GM20000 (cell line): Measurements from ENCODE around the gene TRAF3IP1.

Source experiments
- DNase-seq: peaks from one replicate; pipeline ENCODE4 v3.0.0; 2012; ENCODE audit warnings: low spot score
- TF ChIP-seq, protein P1 (sequence below): IDR thresholded peaks from 2 replicates; pipeline ENCODE4 v1.5.1; 2012; ENCODE audit warnings: mild to moderate bottlenecking, control low read depth; ENCODE audit errors: extremely low read depth, missing control alignments

The TRAF3IP1 gene

DNA sequence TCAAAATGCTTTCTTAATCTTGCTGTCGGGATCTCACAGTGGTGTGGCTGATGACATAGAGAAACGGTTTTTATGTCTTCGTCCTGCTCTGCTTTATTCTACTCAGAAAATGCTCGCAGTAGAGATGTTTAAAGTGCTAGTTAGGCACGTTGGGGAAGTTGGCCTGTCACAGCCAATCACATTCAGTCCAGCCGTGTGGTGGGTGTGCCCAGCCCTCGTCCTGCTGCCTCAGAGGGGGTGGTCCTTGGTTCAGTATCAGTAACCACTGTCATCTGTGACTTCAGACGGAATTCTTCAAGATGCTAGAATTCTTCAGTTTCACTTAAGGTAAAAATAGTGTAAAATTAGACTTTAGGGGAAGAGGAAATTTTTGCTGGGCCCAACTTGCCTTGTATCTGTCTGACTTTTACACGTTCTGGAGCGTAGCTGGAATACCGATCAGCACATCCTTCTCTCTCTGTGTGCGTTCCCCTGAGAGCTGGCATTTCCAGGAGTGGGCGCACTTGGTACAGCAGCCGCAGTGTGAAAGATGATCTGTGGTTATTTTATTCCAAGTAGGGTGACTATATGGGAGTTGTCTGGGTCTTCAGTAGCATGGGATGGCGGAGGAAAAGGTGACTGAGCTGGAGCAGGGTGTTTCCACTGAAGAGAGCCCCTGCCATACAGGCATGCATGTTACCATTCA, 18.5 kb downstream of the TRAF3IP1 start:
- DNase-seq, result no peak
- TF ChIP-seq, protein P1, sequence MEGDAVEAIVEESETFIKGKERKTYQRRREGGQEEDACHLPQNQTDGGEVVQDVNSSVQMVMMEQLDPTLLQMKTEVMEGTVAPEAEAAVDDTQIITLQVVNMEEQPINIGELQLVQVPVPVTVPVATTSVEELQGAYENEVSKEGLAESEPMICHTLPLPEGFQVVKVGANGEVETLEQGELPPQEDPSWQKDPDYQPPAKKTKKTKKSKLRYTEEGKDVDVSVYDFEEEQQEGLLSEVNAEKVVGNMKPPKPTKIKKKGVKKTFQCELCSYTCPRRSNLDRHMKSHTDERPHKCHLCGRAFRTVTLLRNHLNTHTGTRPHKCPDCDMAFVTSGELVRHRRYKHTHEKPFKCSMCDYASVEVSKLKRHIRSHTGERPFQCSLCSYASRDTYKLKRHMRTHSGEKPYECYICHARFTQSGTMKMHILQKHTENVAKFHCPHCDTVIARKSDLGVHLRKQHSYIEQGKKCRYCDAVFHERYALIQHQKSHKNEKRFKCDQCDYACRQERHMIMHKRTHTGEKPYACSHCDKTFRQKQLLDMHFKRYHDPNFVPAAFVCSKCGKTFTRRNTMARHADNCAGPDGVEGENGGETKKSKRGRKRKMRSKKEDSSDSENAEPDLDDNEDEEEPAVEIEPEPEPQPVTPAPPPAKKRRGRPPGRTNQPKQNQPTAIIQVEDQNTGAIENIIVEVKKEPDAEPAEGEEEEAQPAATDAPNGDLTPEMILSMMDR, result no peak

DNA sequence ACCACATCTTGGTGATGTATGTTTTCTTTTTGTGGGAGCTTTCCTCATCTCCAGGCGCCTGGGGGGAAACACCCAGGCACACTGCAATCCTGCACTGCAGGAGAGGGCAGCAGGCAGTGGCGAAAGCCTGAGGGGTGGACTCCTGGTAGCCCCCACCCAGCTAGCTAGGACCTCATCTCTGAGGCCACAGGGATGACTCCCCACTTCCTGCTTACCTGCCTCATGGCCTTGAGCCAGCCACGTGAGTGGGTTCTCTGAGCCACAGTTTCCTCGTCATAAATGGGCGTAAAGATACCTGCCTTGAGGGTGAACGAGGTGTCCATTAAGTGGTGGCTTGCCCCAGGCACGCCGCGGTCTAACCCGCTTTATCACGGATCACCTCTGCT, 19.1 kb downstream of the TRAF3IP1 start:
- TF ChIP-seq, protein P1, result no peak

DNA sequence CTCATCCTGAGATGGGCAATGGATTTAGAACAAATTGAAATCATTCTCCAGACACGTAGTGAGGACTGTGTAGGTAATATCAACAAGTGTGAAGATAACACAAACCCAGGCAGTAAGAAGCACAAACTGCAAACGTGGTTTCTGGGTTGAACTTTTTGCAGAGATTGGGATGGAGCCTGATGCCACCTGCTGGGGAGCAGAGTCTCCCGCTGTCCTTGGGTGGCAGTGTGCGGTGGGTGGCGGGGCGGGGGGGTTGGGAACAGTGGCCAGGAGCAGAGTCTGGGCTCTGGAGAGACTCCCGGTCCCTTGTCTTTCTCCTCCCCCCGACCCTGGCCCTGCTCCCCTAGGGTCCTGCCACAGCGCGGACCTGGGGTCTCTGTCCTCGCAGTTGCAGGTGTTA, 19.5 kb downstream of the TRAF3IP1 start:
- DNase-seq, result no peak
- TF ChIP-seq, protein P1, result no peak

More for the DNA sequence above, 19.1 kb downstream of the TRAF3IP1 start:
- no peak for DNase-seq

DNA sequence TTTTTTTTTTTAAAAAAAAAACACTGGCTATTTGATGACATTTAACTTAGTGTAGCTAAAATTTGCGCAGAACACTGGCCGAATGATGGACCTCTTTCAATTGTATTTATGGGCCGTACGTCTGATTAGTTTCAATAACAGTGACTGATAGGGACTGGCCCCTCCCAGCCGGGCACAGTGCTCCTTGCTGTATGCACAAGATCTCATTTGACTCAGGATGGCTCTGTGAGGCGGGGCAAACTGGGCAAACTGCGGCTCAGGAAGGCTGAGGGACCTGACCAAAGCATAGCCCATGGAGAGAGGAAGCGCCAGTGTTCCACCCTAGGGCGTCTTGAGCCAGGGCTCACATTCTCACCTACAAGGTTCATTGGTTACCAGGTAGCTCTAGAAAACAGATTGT, 21.2 kb downstream of the TRAF3IP1 start:
- no peak for DNase-seq
- TF ChIP-seq, protein P1, result no peak

DNA sequence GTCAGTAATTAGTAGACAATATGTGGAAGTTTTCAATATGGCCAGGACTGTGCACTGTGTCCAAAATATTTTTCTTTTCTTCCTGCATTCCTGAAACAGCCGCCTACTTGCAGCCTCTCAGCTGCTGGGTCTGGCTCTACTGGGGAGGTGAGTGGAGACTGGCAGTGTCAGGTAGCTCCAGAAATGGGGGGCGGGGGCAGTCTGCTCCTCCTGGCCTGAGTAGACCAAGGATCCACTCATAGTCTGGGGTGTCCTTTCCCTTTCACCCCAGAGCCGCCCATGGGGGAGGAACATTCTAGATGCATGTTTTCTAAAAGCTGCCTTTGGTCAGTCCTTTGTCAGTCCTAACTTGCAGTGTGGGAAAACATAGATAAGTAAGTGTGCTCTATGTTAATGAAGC, 23.7 kb downstream of the TRAF3IP1 start:
- TF ChIP-seq, protein P1, result no peak
- no peak for DNase-seq

DNA sequence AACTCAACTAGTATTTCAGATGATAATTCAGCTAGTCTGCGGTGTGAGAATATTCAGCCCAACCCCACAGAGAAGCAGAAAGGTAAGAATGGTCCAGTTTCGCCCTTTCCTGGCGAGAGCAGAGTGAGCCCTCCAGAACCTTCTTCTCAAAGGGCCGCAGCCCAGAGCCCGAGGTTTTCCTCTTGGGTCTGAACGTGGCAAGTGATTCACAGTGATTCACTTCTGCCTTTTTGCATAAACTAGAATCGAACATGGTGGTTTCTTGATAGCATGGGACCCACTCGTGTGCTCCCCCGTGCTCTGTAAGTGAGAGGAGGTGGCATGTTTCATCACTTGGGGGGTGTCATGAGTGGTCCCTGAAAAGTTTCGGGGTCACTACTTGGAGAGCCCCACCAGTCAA, 24.2 kb downstream of the TRAF3IP1 start:
- TF ChIP-seq, protein P1, result no peak
- DNase-seq, result no peak

DNA sequence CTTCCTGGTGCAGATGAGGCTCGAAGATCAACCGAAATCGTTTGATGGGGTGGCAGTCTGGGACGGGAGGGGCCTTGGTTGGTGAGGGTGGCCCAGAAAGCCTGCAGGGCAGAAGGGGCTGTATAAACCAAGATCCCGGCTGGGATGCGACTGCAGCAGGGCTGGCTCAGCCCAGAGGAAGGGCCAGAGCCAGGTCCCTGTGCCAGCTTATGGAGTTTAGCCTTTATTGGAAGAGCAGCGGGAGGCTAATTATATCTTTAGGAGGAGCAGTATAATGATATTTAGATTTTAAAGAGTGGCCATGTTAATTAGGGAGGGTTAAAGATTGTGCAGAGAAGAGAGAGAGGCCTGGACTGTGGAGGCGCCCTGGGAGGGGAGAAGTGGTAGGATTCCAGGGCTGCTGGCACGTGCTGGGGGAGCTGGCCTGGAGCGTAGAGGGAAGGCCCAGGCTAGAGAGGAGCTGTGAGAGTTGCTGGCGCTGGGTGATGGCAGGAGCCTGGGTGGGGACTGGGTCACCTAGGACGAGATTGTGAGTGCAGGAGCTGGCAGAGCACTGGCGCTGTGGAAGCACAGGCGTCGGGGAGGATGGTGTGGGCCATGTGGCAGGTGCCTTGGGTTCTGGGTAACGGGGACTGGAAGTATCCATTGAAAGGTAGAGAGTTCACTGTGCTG, 25.1 kb downstream of the TRAF3IP1 start:
- no peak for DNase-seq
- TF ChIP-seq, protein P1, result no peak
